ENCODE data around the gene PITPNC1. TPM values are rescaled to one million over a fixed set of nuclear protein-coding genes. Genes with fewer than 3 reads are reported as not detected.
A peak's percentile ranks its signal among the peaks of the same experiment; 100 is the strongest.

Gene PITPNC1
- total and polyA plus RNA-seq, 2 of the 13 experiments (the other 11 are each of a cell fraction or from before 2014, with no cell fraction given): 4.1 to 5.7 TPM

- TF ChIP-seq TCF7L2 (IDR thresholded peaks at IDR 0.05; ENCODE audit: low read depth, low read length) (no peak), ZNF710 (CRISPR knock-in tag; IDR thresholded peaks at IDR 0.05; ENCODE audit: borderline replicate concordance) (no peak), ZNF484 (CRISPR knock-in tag; IDR thresholded peaks at IDR 0.05; ENCODE audit: borderline replicate concordance, low read depth) (no peak)
Observed at GRCh38 chr17:67707442-67707841, 330.4 kb downstream of the PITPNC1 start (continued).

GRCh38 chr17:67708378-67708777 lies 331.3 kb downstream of the PITPNC1 start:
- no peak overlapping the region for H3K4me2 ChIP-seq (ENCODE audit: low read depth, low read length)
- ChIA-PET CTCF (ENCODE audit: low intra/inter-chr PET ratio, low total read pairs) (no interaction called here), POLR2A (interaction anchor here (1.7 kb wide), 1 partner anchor 9 kb away, joined by 3 read pairs; no protein-coding TSS in a partner anchor)
- WGBS (ENCODE audit: low lambda C conversion rate): 36% methylated on average over 3 of the region's 3 CpGs
- no peaks in the 10 kb centered on the region for H3K79me2 ChIP-seq (ENCODE audit: insufficient read depth, low read length)
- H3K4me1 ChIP-seq (ENCODE audit: insufficient read depth, low read length): no peaks in the 10 kb centered on the region
- H3K36me3 ChIP-seq (replicated peaks in 1 of 2; ENCODE audit: control insufficient read depth in 1 of 2, insufficient read depth in 2 of 2, low read length in 2 of 2): no peaks in the 10 kb centered on the region
- H3K27me3 ChIP-seq (ENCODE audit: control insufficient read depth in 1 of 2, insufficient read depth in 2 of 2, low read length in 2 of 2): no peaks in the 10 kb centered on the region; a peak in 1 of 5 replicates
- BruUV-seq (replicated peaks): no TSS peak
- H4K20me1 ChIP-seq (ENCODE audit: insufficient read depth, low read length): no peaks in the 10 kb centered on the region
- DNase-seq (ENCODE audit: low spot score): no peak
- no peak; the same call in 1 of the 3 replicates for ATAC-seq
- no peak for FAIRE-seq
- in situ Hi-C loops (cut with HindIII; ENCODE audit: extremely low pct_ligation_motif_present, low pct_unique_long_range_greater_than_20kb) (no loop called here), intact Hi-C loops (cut with micrococcal nuclease; ENCODE audit: unreplicated experiment) (no loop called here)
- no peak overlapping the region for H3K27ac ChIP-seq (ENCODE audit: extremely low read length, insufficient read depth, low read length)
- no peak overlapping the region for H3K4me3 ChIP-seq (replicated peaks in 1 of 3; ENCODE audit: insufficient read depth in 1 of 3, low read depth in 2 of 3, low read length in 3 of 3)
- peak overlapping the region; percentile 61 for H2AFZ ChIP-seq (ENCODE audit: low read length)
- TF ChIP-seq ZNF362 (CRISPR knock-in tag; IDR thresholded peaks at IDR 0.05; ENCODE audit: borderline replicate concordance): no peak
- 0 out of 2 replicates have a peak, but pooled peaks have one; percentile 46 for TF ChIP-seq ZKSCAN5 (CRISPR knock-in tag; IDR thresholded peaks at IDR 0.05)
- TF ChIP-seq SMARCC2 (IDR thresholded peaks at IDR 0.05): no peak
- no peak overlapping the region for H3K9ac ChIP-seq (ENCODE audit: insufficient read depth, low read depth, low read length)
- H3K9me3 ChIP-seq (ENCODE audit: low read length): no peaks in the 10 kb centered on the region
